ENCODE results near the gene CHST9. TPM values are rescaled to one million over a fixed set of nuclear protein-coding genes. Genes with fewer than 3 reads are reported as not detected.

The CHST9 gene
- total and polyA plus RNA-seq, 2 donors (not counting 3 experiments of a cell fraction or from before 2014, with no cell fraction given) = not detected

GRCh38 chr18:26931659-26932058 is 253.4 kb downstream of the CHST9 start:
- H3K4me1 ChIP-seq (ENCODE audit: control insufficient read depth, extremely low read depth, insufficient read depth, low read length) = no peaks in the 10 kb centered on the region
- POLR2A ChIA-PET = no interaction called here

More at GRCh38 chr18:26931659-26932058, 253.4 kb downstream of the CHST9 start:
- dilution Hi-C loops (cut with MboI; ENCODE audit: extremely low pct_ligation_motif_present, low sequenced_read_pairs) = no loop called here
- no TSS peak for BruUV-seq (replicated peaks)
- Histone ChIP-seq H3K79me2 (ENCODE audit: control insufficient read depth, insufficient read depth, low read length) (no peaks in the 10 kb centered on the region), H3K36me3 (ENCODE audit: control insufficient read depth in 2 of 2, extremely low read depth in 1 of 2, insufficient read depth in 2 of 2, low read length in 2 of 2) (no peaks in the 10 kb centered on the region), H3K4me2 (ENCODE audit: insufficient read depth, low read length) (no peak overlapping the region), H4K20me1 (replicated peaks; ENCODE audit: control insufficient read depth, extremely low read depth, insufficient read depth, low read length) (no peaks in the 10 kb centered on the region), H3K9ac (replicated peaks; ENCODE audit: extremely low read depth, insufficient read depth, low read length) (no peak overlapping the region), H2AFZ (ENCODE audit: low read depth, low read length) (no peak overlapping the region), H3K27me3 (ENCODE audit: control insufficient read depth in 2 of 2, insufficient read depth in 2 of 2, low read length in 2 of 2) (no peaks in the 10 kb centered on the region), H3K4me3 (replicated peaks in 1 of 3; ENCODE audit: insufficient read depth in 1 of 3, low read depth in 1 of 3, low read length in 3 of 3) (no peak overlapping the region), H3K9me3 (replicated peaks; ENCODE audit: control insufficient read depth, insufficient read depth, low read length) (peaks cover 2% of the 10 kb centered on the region), H3K9me1 (replicated peaks; ENCODE audit: control insufficient read depth, extremely low read depth, insufficient read depth, low read length) (no peaks in the 10 kb centered on the region), H3K27ac (ENCODE audit: insufficient read depth, low read depth, low read length) (no peak overlapping the region)
- CTCF ChIA-PET = no interaction called here
- intact Hi-C loops (cut with micrococcal nuclease) = no loop called here
- TF ChIP-seq CTCF (IDR thresholded peaks at IDR 0.05; ENCODE audit: extremely low read depth in 1 of 2, insufficient read depth in 1 of 2, low read depth in 1 of 2, low read length in 2 of 2) = no peak
- no peak for TF ChIP-seq JUN (IDR thresholded peaks at IDR 0.05; ENCODE audit: borderline replicate concordance, insufficient read depth, insufficient read length, low read depth)
- no peak for TF ChIP-seq EZH2 (IDR thresholded peaks at IDR 0.05; ENCODE audit: borderline replicate concordance, low read depth, low read length, severe bottlenecking)
- no peak for TF ChIP-seq POLR2AphosphoS5 (IDR thresholded peaks at IDR 0.05; ENCODE audit: insufficient read depth, low read depth, low read length)
- no peak for TF ChIP-seq FOS (IDR thresholded peaks at IDR 0.05; ENCODE audit: borderline replicate concordance, insufficient read depth, low read length)
- TF ChIP-seq, protein P1, sequence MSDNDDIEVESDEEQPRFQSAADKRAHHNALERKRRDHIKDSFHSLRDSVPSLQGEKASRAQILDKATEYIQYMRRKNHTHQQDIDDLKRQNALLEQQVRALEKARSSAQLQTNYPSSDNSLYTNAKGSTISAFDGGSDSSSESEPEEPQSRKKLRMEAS (IDR thresholded peaks at IDR 0.05; ENCODE audit: insufficient read depth, insufficient read length) = no peak
- TF ChIP-seq GATA2 (IDR thresholded peaks at IDR 0.05; ENCODE audit: insufficient read depth, insufficient read length, low read depth, low read length) = no peak
- TF ChIP-seq MYC (IDR thresholded peaks at IDR 0.05; ENCODE audit: low read depth, low read length) = no peak
- no peak for TF ChIP-seq POLR2A (IDR thresholded peaks at IDR 0.05; ENCODE audit: low read depth, low read length)
- FAIRE-seq (no peak), DNase-seq (ENCODE audit: low read depth, low spot score) (no peak)

Data from endothelial cell of umbilical vein (primary cell).